Measurements from ENCODE around the gene TM2D3.

DNA sequence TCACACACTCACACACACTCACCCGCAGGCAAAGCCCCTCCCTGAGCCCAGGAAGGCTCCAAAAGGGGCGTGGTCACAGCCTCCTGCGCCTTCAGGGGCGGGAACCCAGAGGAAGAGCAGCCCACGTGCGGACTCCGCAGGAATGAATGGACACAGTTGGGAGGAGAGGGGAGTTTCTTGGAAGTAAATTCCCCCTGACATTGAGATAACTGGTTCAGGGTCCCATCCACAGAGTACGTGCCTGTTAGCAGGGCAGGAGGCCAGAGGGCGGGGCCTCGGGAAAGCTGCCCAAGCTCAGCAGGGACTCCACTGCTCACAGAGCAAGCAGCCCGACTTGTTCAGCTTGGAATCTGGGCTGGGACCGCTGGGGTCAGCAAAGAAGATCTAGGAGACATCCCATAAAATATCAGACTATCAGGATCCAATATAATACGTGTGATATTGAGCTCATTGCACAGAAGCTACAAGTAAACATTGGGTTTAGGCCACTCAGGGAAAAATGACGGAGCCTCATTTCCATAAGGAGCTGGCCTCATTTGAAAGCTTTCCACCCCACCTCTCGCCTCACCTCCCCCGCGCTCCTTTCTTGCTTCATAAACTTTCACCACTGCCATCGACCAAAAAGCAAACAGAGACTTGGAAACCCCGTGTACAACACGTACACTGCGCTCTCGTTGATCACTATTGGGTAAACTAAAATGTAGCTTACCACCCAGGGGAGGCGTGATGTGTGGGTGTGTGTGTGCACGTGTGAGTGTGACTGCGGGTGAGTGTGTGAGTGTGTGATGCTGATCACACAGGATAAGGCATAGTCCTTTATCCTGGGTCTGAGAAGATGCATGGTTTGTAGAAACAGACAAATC is 36.0 kb downstream of the TM2D3 start:
- TF ChIP-seq CTCF (IDR thresholded peaks at IDR 0.05; ENCODE audit: extremely low read depth in 1 of 2, insufficient read depth in 1 of 2, low read depth in 1 of 2, low read length in 2 of 2): no peak
- no peak for TF ChIP-seq POLR2AphosphoS5 (IDR thresholded peaks at IDR 0.05; ENCODE audit: insufficient read depth, low read depth, low read length)
- TF ChIP-seq EZH2 (IDR thresholded peaks at IDR 0.05; ENCODE audit: borderline replicate concordance, low read depth, low read length, severe bottlenecking): no peak
- TF ChIP-seq GATA2 (IDR thresholded peaks at IDR 0.05; ENCODE audit: insufficient read depth, insufficient read length, low read depth, low read length): no peak
- TF ChIP-seq POLR2A (IDR thresholded peaks at IDR 0.05; ENCODE audit: low read depth, low read length): no peak
- TF ChIP-seq MYC (IDR thresholded peaks at IDR 0.05; ENCODE audit: low read depth, low read length): no peak
- TF ChIP-seq, protein P1, sequence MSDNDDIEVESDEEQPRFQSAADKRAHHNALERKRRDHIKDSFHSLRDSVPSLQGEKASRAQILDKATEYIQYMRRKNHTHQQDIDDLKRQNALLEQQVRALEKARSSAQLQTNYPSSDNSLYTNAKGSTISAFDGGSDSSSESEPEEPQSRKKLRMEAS (IDR thresholded peaks at IDR 0.05; ENCODE audit: insufficient read depth, insufficient read length): no peak
